GM19240 (cell line): ENCODE data around the gene JMJD1C.

Source experiments
- DNase-seq: peaks from one replicate; pipeline ENCODE4 v3.0.0; 2011; ENCODE audit warnings: low spot score; ENCODE audit not compliant: insufficient read length

The JMJD1C gene

GRCh38 chr10:63481815-63482421 is 16.1 kb upstream of the JMJD1C start:
- DNase-seq: no peak

DNA sequence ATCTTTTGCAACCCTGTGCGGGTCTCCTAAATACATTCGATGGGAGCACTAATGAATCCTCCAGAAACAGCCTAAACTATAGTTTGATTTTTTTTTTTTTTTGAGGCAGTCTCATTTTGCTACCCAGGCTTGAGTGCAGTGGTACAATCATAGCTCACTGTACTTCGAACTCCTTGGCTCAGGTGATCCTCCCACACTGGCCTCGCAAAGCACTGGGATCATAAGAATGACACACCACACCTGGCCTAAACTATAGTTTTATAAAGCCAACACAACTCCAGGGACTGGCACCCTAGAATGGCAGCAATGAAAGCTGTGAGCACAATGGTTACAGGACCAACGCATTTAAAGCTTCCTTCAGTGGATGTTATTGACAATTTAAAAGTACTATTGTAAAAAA is 14.5 kb upstream of the JMJD1C start:
- no peak for DNase-seq

DNA sequence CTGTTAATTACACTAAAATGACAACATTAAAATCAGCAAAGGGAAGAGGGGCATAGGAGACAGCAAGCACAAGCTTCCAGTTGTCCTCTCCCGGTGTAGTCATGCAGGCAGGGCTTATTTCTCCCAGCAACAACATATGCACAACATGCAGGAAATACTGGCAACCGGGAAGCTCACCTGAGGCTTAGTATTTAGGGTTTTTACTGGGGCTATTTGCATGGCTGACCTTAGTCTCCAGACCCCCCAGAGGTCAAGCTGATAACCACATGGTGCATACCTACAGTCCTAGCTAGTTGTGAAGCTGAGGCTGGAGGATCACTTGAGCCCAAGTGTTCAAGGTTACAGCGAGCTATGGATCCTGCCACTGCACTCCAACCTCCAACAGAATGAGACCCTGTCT is 12.8 kb upstream of the JMJD1C start:
- no peak for DNase-seq

DNA sequence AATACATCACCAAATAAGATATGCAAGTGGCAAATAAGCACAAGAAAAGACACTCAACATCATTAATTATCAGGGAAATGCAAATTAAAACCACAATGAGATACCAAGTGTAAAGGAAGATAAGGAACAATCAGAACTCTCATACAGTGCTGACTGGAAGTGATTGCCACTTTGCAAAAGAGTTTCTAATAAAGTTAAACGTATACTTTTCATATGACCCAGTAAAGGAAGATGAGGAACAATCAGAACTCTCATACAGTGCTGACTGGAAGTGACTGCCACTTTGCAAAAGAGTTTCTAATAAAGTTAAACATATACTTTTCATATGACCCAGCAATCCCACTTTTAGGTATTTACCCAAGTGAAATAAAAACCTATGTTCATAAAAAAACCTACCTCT is 12.2 kb upstream of the JMJD1C start:
- DNase-seq: no peak

GRCh38 chr10:63474488-63474887 is 8.7 kb upstream of the JMJD1C start:
- DNase-seq: no peak

DNA sequence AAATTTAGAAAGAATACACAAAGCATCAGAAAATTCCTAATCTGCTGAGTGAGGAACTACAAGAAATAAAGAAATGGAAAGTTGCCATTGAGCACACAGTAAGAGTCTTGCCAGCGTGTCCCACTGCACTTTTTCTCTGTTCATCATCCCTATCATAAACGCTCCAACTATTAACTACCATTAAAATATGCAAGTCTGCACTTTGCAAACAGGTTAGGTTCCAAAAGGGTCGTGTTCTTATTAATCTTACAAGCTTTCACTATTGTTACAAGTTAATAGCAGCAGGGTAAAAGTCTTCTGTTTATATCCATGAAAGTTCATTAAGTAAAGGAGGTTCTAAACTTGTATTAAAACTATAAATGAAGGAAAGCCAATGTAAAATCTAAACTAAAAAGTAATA is 5.2 kb upstream of the JMJD1C start:
- no peak for DNase-seq

DNA sequence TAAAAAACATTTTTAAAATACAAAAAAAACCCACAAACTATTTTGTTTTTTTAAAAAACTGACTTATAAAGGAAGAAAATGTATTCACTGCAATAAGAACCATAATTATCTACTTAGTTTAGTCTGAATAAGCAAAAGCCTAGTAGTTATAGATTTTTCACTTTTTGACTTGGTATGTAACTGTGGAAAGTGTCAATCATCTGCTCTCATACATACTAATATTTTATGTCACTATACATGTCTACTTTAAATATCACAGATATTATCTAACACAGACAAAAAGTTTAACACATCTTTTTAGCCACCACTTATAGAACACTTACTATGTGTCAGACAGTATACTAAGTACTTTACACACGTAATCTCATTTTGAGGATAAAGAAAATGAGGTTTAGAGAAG is 3.2 kb upstream of the JMJD1C start:
- DNase-seq: no peak

GRCh38 chr10:63467841-63468240 is 2.1 kb upstream of the JMJD1C start:
- no peak for DNase-seq

DNA sequence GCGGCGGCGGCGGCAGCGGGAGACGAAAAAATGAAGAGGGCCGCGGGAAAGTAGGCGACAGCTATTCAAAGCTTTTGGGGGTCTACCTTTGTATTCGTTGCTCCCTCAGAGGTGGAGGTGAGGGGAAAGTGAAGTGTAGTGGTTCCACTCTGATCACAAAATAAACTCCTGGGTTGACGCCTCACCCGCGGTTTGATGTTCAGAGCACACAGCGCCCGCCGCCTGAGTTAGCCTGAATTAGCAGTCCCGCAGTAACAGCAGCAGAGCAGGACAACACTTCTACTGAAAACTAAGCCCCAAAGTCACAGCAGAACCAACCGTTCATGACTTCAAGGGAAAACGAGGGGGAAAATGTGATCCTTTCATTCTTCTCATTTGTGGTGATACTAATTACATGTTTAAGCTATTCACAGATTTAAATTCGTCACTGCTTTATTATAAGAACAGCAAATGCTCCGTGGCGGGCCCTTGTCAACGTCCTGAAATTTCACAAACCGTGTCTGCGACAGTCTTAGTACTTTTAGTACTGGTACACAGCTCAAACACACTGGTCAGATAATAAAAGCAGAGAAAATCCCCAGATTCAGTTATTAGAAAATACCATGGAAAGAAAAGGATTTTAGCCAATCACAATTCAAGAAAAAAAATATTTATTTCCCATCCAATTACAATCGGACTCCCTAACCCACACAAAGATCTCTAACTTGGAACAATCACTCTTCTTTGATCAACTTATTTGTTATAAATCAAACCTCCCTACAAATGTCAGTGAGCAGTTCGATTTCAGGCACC is 563 bp upstream of the JMJD1C start:
- DNase-seq: peak; percentile 5

DNA sequence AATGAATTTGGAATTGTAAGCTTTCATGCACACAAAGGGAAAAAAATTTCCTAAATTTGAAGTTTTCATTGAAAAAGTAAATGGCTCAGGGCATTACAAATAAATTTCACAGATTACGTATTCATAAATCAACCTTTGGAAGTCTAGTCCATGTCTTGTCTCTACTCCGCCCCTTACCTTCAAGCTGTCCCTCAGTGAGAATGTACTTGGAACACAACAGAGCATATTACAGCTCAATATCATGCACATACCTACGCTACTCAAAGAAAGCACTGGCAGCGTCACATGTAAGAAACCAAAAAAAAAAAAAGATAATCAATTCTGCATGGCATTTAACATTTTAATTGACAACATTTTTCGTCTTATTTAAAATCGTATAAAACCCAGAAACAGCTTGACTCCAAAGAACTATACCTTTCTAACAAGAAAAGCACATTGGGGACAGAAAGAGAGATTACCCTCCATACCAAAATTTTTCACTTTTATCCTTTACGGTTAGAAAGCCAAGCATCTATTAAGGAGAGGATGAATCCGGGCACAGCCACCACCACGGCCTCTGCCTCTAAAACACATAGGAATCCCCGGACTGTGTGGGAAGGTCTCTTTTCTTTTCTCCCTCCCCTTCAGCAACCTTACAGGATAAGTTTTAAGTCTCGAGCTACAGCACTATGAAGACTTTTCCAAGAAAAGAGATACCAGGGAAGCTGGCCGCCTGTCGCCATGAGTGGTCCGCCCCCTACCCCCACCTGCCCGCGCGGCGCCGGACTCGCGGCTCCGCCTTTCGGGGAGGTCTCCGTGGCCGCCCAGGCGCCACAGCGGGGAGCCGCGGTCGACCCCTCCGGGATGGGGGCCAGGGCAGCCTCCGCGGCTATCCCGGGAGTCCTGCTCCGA is 1.1 kb downstream of the JMJD1C start:
- peak; percentile 3 for DNase-seq

DNA sequence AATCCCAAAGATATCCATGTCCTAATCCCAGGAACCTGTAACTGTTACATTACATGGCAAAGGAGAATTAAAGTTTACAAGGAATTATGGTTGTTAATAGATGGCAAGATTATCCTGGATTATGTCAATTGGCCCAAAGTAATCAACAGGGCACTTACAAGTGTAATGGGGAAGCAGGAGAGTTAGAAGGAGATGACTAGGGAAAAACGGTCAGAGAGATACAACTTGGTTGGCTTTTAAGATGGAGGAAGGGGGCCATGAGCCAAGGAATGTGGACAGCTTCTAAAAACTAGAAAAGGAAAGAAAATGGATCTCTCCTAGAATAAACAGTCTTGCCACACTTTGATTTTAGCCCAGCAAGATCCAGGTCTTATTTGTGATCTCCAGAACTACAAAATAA is 3.3 kb downstream of the JMJD1C start:
- no peak for DNase-seq

DNA sequence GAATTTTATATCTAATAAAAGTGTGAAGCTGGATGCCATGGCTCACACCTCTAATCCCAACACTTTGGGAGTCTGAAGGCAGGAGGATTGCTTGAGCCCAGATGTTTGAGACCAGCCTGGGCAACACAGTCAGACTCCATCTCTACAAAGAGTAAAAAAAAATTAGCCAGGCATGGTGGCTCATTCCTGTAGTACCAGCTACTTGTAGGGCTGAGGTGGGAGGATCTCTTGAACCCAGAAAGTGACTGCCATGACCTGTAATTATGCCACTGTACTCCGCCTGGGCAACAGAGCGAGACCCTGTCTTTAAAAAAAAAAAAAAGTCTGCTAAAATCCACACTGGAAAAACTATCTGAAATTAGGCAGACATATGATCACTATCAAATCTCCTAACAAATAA is 7.6 kb downstream of the JMJD1C start:
- DNase-seq: no peak

GRCh38 chr10:63457594-63457993 is 8.2 kb downstream of the JMJD1C start:
- no peak for DNase-seq

GRCh38 chr10:63456437-63457210 is 9.2 kb downstream of the JMJD1C start:
- DNase-seq: no peak

DNA sequence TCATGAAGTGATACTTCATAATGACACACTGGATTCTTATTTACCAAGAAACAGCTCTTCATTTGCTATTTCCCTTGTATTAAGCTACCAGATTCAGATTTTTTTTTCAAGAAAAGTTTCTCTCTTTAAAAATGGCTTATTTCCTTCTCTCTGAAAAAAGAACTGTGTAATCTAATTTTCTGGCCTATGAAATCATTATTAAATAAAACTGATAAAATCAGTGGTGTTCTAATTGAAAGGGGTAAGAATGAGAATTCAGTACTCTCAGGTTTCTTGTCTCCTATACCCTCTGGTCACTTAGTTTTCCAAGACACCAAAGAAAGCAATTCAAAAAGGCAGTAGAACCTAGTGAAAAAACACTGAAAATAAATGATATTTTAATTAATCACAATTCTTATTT is 10.3 kb downstream of the JMJD1C start:
- DNase-seq: no peak

DNA sequence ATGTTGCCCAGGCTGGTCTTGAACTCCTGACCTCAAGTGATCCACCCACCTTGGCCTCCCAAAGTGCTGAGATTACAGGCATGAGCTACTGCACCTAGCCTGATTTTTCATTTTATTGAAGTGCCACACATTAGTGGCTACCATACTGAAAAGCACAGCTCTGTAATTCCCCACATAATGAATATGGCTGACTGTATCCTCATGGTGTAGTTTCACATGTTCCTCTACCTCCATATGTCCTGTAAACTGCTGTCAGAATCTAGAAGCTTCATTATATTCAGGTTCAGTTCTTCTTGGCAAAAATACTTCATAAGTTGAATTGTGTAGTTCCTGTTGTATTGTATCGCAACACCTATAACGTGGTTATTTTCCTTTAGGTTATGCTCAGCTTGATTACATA is 11.1 kb downstream of the JMJD1C start:
- no peak for DNase-seq

- DNase-seq: no peak
Observed at GRCh38 chr10:63452524-63452923, 13.3 kb downstream of the JMJD1C start.

DNA sequence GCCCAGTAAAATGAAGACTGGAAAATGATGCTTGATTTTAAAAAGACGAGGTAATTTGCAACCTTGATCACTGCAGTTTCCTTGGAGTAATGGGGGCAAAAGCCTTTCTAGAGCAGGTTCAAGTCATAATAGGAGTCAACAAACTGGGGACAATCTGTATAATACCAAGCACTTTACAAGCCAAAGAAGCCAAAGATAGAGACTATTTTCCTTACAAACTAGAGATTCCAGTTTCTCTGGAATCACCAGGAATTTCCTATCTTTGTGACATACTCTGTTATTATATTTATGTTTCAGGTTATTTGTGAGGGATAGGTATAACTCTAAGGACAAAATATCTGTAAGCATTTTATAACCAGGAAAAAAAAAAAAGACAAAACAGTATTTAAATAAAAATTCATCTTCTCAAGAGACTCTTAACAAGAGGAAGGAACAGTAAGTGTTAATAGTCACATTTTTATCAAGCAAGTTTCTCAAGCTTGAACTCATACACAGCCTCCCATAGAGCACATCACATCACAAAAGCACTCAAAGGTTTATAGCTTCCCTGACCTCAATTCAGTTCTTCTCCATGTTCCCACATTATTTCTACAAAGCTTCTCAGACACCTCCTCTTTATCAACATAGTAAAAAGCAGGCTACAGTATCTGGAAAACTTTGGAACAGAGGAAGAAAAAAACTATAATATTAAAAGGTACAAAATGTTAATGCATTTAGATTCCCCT is 18.9 kb downstream of the JMJD1C start:
- no peak for DNase-seq

GRCh38 chr10:63441404-63441803 is 24.4 kb downstream of the JMJD1C start:
- DNase-seq: no peak

DNA sequence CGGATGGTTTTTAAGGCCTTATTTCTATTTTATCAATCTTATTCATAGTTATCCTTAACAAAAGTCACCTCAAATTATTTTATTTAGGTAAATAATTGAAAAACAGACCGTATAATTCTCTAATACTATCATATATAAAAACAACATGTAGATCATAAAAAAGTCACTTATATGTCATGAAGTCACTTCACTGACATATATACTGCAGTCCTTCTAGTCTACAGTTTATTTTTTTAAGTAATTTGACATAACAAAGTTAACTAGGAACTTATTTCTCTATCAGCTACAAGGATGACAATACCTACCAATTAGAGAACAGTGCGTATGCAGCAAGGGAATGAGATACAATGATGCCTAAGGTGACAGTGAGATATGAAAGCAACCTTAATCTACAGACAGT is 26.2 kb downstream of the JMJD1C start:
- DNase-seq: no peak
